CD14-positive monocyte (primary cell): ENCODE measurements around the gene PTGER1. TPM values are rescaled to one million over a fixed set of nuclear protein-coding genes. Genes with fewer than 3 reads are reported as not detected.

Experiments used
- DNase-seq, 3 donors: peaks; one replicate each; pipeline ENCODE4 v3.0.0-alpha.2; 2011 to 2022
- H2AFZ ChIP-seq: 2 replicates; pipeline ENCODE4 v1.6.0; 2012; ENCODE audit warnings: mild to moderate bottlenecking, low read depth, low read length, inconsistent platforms; ENCODE audit not compliant: insufficient read depth, poor library complexity, severe bottlenecking
- H3K27ac ChIP-seq, 2 donors: 1 replicate in 1 of 2; 2 replicates in 1 of 2; pipeline ENCODE4 v1.5.1; 2012 to 2013; ENCODE audit warnings: low read length in 2 of 2, control low read depth in 1 of 2, inconsistent platforms in 1 of 2, low read depth in 1 of 2, mild to moderate bottlenecking in 1 of 2
- H3K27me3 ChIP-seq, 2 donors: one replicate each; pipeline versions ENCODE4 v1.6.0 to v1.6.1; 2011 to 2013; ENCODE audit warnings: low read length in 2 of 2; ENCODE audit not compliant: control insufficient read depth in 2 of 2, insufficient read depth in 2 of 2
- H3K36me3 ChIP-seq, 2 donors: replicated peaks in 1 of 2; 1 replicate in 1 of 2; 2 replicates in 1 of 2; pipeline versions ENCODE4 v1.5.1 to v1.6.1; 2012 to 2013; ENCODE audit warnings: low read length in 2 of 2, control low read depth in 1 of 2, inconsistent platforms in 1 of 2, mild to moderate bottlenecking in 1 of 2; ENCODE audit not compliant: insufficient read depth in 2 of 2, control insufficient read depth in 1 of 2
- H3K4me1 ChIP-seq, 2 donors: 1 replicate in 1 of 2; 2 replicates in 1 of 2; pipeline versions ENCODE4 v1.5.1 to v1.6.1; 2012 to 2013; ENCODE audit warnings: low read length in 2 of 2, control low read depth in 1 of 2, inconsistent platforms in 1 of 2, mild to moderate bottlenecking in 1 of 2, moderate library complexity in 1 of 2; ENCODE audit not compliant: insufficient read depth in 2 of 2, control insufficient read depth in 1 of 2
- H3K4me2 ChIP-seq: replicated peaks from 2 replicates; pipeline ENCODE3; 2012; ENCODE audit warnings: low read length, moderate library complexity, mild to moderate bottlenecking; ENCODE audit not compliant: poor library complexity, severe bottlenecking; ENCODE audit errors: extremely low read depth
- H3K4me3 ChIP-seq, 3 experiments: fragments of 200-600 bp in 1 of 3; sonication (generic) in 1 of 3; replicated peaks in 1 of 3; 1 replicate in 2 of 3; 2 replicates in 1 of 3; pipeline ENCODE4 v1.5.1; 2011 to 2013; ENCODE audit warnings: low read length in 3 of 3, mild to moderate bottlenecking in 3 of 3, control low read depth in 2 of 3, low read depth in 2 of 3, inconsistent platforms in 1 of 3, moderate library complexity in 1 of 3
- H3K79me2 ChIP-seq: 2 replicates; pipeline ENCODE4 v1.6.0; 2012; ENCODE audit warnings: mild to moderate bottlenecking, control low read depth, inconsistent platforms, low read length, moderate library complexity; ENCODE audit not compliant: insufficient read depth
- H3K9ac ChIP-seq: 2 replicates; pipeline ENCODE4 v1.6.0; 2017; ENCODE audit warnings: low read length, mild to moderate bottlenecking; ENCODE audit not compliant: insufficient read depth, poor library complexity, severe bottlenecking
- H3K9me3 ChIP-seq, 2 donors: replicated peaks in 1 of 2; 1 replicate in 1 of 2; 2 replicates in 1 of 2; pipeline versions ENCODE4 v1.5.1 to v1.6.1; 2012 to 2013; ENCODE audit warnings: low read length in 2 of 2, control low read depth in 1 of 2; ENCODE audit not compliant: control insufficient read depth in 1 of 2, insufficient read depth in 1 of 2
- H4K20me1 ChIP-seq: 2 replicates; pipeline ENCODE4 v1.6.0; 2012; ENCODE audit warnings: mild to moderate bottlenecking, low read length, control low read depth, moderate library complexity; ENCODE audit not compliant: insufficient read depth
- H3K27ac Mint-ChIP-seq, 7 donors: one replicate each; pipeline ENCODE4 v1.8.0; 2020; ENCODE audit warnings: mild to moderate bottlenecking in 7 of 7, mixed read lengths in 7 of 7, moderate library complexity in 6 of 7, inconsistent platforms in 2 of 7
- H3K27me3 Mint-ChIP-seq, 3 donors: one replicate each; pipeline ENCODE4 v1.8.0; 2021 to 2022; ENCODE audit warnings: low read depth in 3 of 3, mild to moderate bottlenecking in 3 of 3, mixed read lengths in 3 of 3, moderate library complexity in 3 of 3, inconsistent platforms in 1 of 3
- H3K36me3 Mint-ChIP-seq, 2 donors: one replicate each; pipeline ENCODE4 v1.8.0; 2020; ENCODE audit warnings: mixed read lengths in 2 of 2, inconsistent platforms in 1 of 2, mild to moderate bottlenecking in 1 of 2
- H3K4me1 Mint-ChIP-seq: one replicate; pipeline ENCODE4 v1.8.0; 2020; ENCODE audit warnings: mild to moderate bottlenecking, mixed read lengths
- H3K4me3 Mint-ChIP-seq, 2 donors: one replicate each; pipeline ENCODE4 v1.8.0; 2020; ENCODE audit warnings: mild to moderate bottlenecking in 2 of 2, mixed read lengths in 2 of 2, moderate library complexity in 1 of 2
- H3K9me3 Mint-ChIP-seq, 7 donors: one replicate each; pipeline ENCODE4 v1.8.0; 2020 to 2022; ENCODE audit warnings: mixed read lengths in 7 of 7, mild to moderate bottlenecking in 6 of 7, moderate library complexity in 6 of 7, inconsistent platforms in 2 of 7
- WGBS: methylation state at CpG from one replicate; pipeline ENCODE4 v1.1.5; 2013; ENCODE audit warnings: missing lambda C conversion rate; ENCODE audit not compliant: insufficient coverage; 5-methylcytosine and 5-hydroxymethylcytosine counted together
- intact Hi-C, 2 donors: fragments of 100-400 bp; cut with micrococcal nuclease; formaldehyde crosslinking; loops; one replicate each; pipeline versions ENCODE4 v1.15.0 to v1.15.1; 2023
- polyA plus RNA-seq, 3 donors: library from polyadenylated mRNA; depleted of rRNA in 1 of 3; unstranded in 2 of 3; stranded (reverse) in 1 of 3; fragments of 300-500 nt in 2 of 3; fragments of >200 nt in 1 of 3; fragmentation: Illumina TruSeq in 2 of 3; gene quantifications; 1 replicate in 2 of 3; 2 replicates in 1 of 3; pipeline ENCODE4 v1.2.3, GENCODE V29; 2012 to 2021
- TF ChIP-seq, protein P1 (sequence below): fragments of 200-600 bp; IDR thresholded peaks from one replicate; pipeline ENCODE4 v1.8.0; 2022; ENCODE audit warnings: antibody characterized with exemption, mild to moderate bottlenecking

The PTGER1 gene
- polyA plus RNA-seq, 3 donors: not detected

GRCh38 chr19:14467816-14468215, 7.3 kb downstream of the PTGER1 start:
- intact Hi-C loops: loop anchor here in 1 of 2 donors (1.0 kb wide), 1 partner anchor 9 kb away; no protein-coding TSS in a partner anchor
- peaks cover 64 to 91% of the 10 kb centered on the region in 2 donors for H3K36me3 Mint-ChIP-seq
- TF ChIP-seq, protein P1, sequence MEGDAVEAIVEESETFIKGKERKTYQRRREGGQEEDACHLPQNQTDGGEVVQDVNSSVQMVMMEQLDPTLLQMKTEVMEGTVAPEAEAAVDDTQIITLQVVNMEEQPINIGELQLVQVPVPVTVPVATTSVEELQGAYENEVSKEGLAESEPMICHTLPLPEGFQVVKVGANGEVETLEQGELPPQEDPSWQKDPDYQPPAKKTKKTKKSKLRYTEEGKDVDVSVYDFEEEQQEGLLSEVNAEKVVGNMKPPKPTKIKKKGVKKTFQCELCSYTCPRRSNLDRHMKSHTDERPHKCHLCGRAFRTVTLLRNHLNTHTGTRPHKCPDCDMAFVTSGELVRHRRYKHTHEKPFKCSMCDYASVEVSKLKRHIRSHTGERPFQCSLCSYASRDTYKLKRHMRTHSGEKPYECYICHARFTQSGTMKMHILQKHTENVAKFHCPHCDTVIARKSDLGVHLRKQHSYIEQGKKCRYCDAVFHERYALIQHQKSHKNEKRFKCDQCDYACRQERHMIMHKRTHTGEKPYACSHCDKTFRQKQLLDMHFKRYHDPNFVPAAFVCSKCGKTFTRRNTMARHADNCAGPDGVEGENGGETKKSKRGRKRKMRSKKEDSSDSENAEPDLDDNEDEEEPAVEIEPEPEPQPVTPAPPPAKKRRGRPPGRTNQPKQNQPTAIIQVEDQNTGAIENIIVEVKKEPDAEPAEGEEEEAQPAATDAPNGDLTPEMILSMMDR: no peak

DNA sequence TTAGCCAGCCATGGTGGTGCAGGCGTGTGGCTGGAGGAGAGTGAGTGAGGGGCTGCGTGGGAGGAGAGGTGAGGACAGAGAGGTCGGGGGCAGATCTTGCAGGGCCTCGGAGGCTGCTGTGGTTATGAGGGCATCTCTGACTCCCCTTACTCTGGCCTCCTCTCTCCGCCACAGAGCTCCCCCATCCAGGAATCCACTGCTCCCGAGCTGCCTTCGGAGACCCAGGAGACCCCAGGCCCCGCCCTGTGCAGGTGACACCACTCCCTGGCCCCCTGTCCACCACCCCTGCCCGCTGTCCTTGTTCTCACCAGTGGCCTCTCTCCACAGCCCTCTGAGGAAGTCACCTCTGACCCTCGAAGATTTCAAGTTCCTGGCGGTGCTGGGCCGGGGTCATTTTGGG, 7.8 kb downstream of the PTGER1 start:
- TF ChIP-seq, protein P1: no peak
- H3K27me3 Mint-ChIP-seq: peaks cover 0 to 8% (median 3%) of the 10 kb centered on the region in 3 donors
- peaks cover 0 to 3% (median 0%) of the 10 kb centered on the region in 7 donors for H3K9me3 Mint-ChIP-seq
- WGBS: 97% methylated on average over 6 of the region's 12 CpGs
- no peak overlapping the region for H3K4me3 ChIP-seq
- DNase-seq: no peak
- H3K36me3 Mint-ChIP-seq: peaks cover 67 to 95% of the 10 kb centered on the region in 2 donors
- peaks cover under 1 to 2% of the 10 kb centered on the region in 2 donors for H3K27me3 ChIP-seq
- intact Hi-C loops: no loop called here
- no peaks in the 10 kb centered on the region for H3K9me3 ChIP-seq
- H3K4me1 Mint-ChIP-seq: peaks cover 7% of the 10 kb centered on the region
- H3K79me2 ChIP-seq: no peaks in the 10 kb centered on the region
- no peak overlapping the region for H3K27ac ChIP-seq
- no peak overlapping the region for H3K4me3 Mint-ChIP-seq
- peaks cover 70 to 88% of the 10 kb centered on the region in 2 donors for H3K36me3 ChIP-seq
- peaks cover 78% of the 10 kb centered on the region for H4K20me1 ChIP-seq
- H3K4me1 ChIP-seq: peaks cover 10 to 13% of the 10 kb centered on the region in 2 donors
- no peak overlapping the region for H3K4me2 ChIP-seq
- H2AFZ ChIP-seq: no peak overlapping the region
- no peak overlapping the region for H3K9ac ChIP-seq
- peak overlapping the region in 1 of 7 donors; percentile 67 for H3K27ac Mint-ChIP-seq

More at GRCh38 chr19:14467816-14468215, 7.3 kb downstream of the PTGER1 start:
- H3K27me3 ChIP-seq: peaks cover 5 to 7% of the 10 kb centered on the region in 2 donors
- H2AFZ ChIP-seq: no peak overlapping the region
- no peak overlapping the region for H3K4me3 ChIP-seq
- WGBS: 61% methylated on average over 7 of the region's 9 CpGs
- peaks cover 0 to 4% of the 10 kb centered on the region in 2 donors for H3K9me3 ChIP-seq
- no peak overlapping the region for H3K27ac ChIP-seq
- DNase-seq: no peak
- Mint-ChIP-seq H3K27ac (no peak overlapping the region), H3K9me3 (peaks cover 0 to 3% (median 0%) of the 10 kb centered on the region in 7 donors), H3K4me3 (no peak overlapping the region), H3K4me1 (peaks cover 5% of the 10 kb centered on the region), H3K27me3 (peaks cover 4 to 12% (median 8%) of the 10 kb centered on the region in 3 donors)
- peaks cover 78% of the 10 kb centered on the region for H4K20me1 ChIP-seq
- peaks cover 11 to 13% of the 10 kb centered on the region in 2 donors for H3K4me1 ChIP-seq
- H3K4me2 ChIP-seq: no peak overlapping the region
- peaks cover 70 to 84% of the 10 kb centered on the region in 2 donors for H3K36me3 ChIP-seq
- no peaks in the 10 kb centered on the region for H3K79me2 ChIP-seq
- H3K9ac ChIP-seq: no peak overlapping the region
